CD4-positive, alpha-beta memory T cell (primary cell): ENCODE measurements around the gene CROCC2. TPM values are rescaled to one million over a fixed set of nuclear protein-coding genes. Genes with fewer than 3 reads are reported as not detected.

ENCODE experiments used
- CTCF ChIA-PET: fragments of 350-600 bp; sonication (Branson Sonifier 250); formaldehyde crosslinking; loops from one replicate; lab custom pipeline; 2021; ENCODE audit warnings: inconsistent platforms; ENCODE audit not compliant: partially characterized antibody; lab: Charles Lee
- POLR2A ChIA-PET: fragments of 350-600 bp; sonication (Branson Sonifier 250); formaldehyde crosslinking; loops from one replicate; lab custom pipeline; 2021; ENCODE audit not compliant: partially characterized antibody; lab: Charles Lee
- DNase-seq, 5 donors: peaks; one replicate each; pipeline versions ENCODE4 v3.0.0 to v3.0.0-alpha.2; 2020 to 2022; ENCODE audit warnings: mixed read lengths in 1 of 5
- H3K27ac ChIP-seq: one replicate; pipeline ENCODE4 v1.7.0; 2013; ENCODE audit warnings: low read depth, low read length
- H3K27me3 ChIP-seq: 2 replicates; pipeline ENCODE4 v1.7.0; 2013; ENCODE audit warnings: mild to moderate bottlenecking, low read length, moderate library complexity; ENCODE audit not compliant: insufficient read depth
- H3K36me3 ChIP-seq: 2 replicates; pipeline ENCODE4 v1.7.0; 2013; ENCODE audit warnings: mild to moderate bottlenecking, low read length, moderate library complexity; ENCODE audit not compliant: insufficient read depth
- H3K4me1 ChIP-seq: 2 replicates; pipeline ENCODE4 v1.7.0; 2013; ENCODE audit warnings: mild to moderate bottlenecking, low read length, moderate library complexity; ENCODE audit not compliant: insufficient read depth
- H3K4me3 ChIP-seq, 2 donors: one replicate each; pipeline ENCODE4 v1.7.0; 2013; ENCODE audit warnings: low read length in 2 of 2, mild to moderate bottlenecking in 1 of 2
- H3K9me3 ChIP-seq, 2 donors: one replicate each; pipeline ENCODE4 v1.7.0; 2013; ENCODE audit warnings: low read length in 2 of 2, control low read depth in 1 of 2; ENCODE audit not compliant: control insufficient read depth in 1 of 2
- H3K27ac Mint-ChIP-seq, 7 donors: one replicate each; pipeline ENCODE4 v1.8.0; 2020 to 2021; ENCODE audit warnings: mixed read lengths in 7 of 7, mild to moderate bottlenecking in 6 of 7, inconsistent platforms in 3 of 7, moderate library complexity in 3 of 7
- H3K27me3 Mint-ChIP-seq, 2 donors: one replicate each; pipeline ENCODE4 v1.8.0; 2020 to 2021; ENCODE audit warnings: mixed read lengths in 2 of 2
- H3K36me3 Mint-ChIP-seq, 2 donors: one replicate each; pipeline ENCODE4 v1.8.0; 2020 to 2021; ENCODE audit warnings: mixed read lengths in 2 of 2, inconsistent platforms in 1 of 2, mild to moderate bottlenecking in 1 of 2
- H3K4me1 Mint-ChIP-seq, 4 donors: one replicate each; pipeline ENCODE4 v1.8.0; 2020 to 2021; ENCODE audit warnings: mixed read lengths in 4 of 4, mild to moderate bottlenecking in 1 of 4
- H3K4me3 Mint-ChIP-seq, 8 donors: one replicate each; pipeline ENCODE4 v1.8.0; 2020 to 2021; ENCODE audit warnings: mixed read lengths in 8 of 8, mild to moderate bottlenecking in 7 of 8, moderate library complexity in 6 of 8, inconsistent platforms in 3 of 8
- H3K9me3 Mint-ChIP-seq, 8 donors: one replicate each; pipeline ENCODE4 v1.8.0; 2020 to 2021; ENCODE audit warnings: mixed read lengths in 8 of 8, mild to moderate bottlenecking in 5 of 8, inconsistent platforms in 3 of 8, moderate library complexity in 1 of 8
- intact Hi-C: fragments of 100-400 bp; cut with micrococcal nuclease; formaldehyde crosslinking; loops from one replicate; pipeline ENCODE4 v1.15.1; 2023
- polyA plus RNA-seq, 2 donors: library from polyadenylated mRNA; unstranded; fragments of 300-500 nt; fragmentation: Illumina TruSeq; gene quantifications; one replicate each; pipeline ENCODE4 v1.2.3, GENCODE V29; 2021
- total RNA-seq, 2 experiments: library from RNA; stranded (reverse); gene quantifications; one replicate each; pipeline ENCODE4 v1.2.3, GENCODE V29; 2021

The CROCC2 gene
- total and polyA plus RNA-seq, 4 experiments from 2014 or later: not detected

DNA sequence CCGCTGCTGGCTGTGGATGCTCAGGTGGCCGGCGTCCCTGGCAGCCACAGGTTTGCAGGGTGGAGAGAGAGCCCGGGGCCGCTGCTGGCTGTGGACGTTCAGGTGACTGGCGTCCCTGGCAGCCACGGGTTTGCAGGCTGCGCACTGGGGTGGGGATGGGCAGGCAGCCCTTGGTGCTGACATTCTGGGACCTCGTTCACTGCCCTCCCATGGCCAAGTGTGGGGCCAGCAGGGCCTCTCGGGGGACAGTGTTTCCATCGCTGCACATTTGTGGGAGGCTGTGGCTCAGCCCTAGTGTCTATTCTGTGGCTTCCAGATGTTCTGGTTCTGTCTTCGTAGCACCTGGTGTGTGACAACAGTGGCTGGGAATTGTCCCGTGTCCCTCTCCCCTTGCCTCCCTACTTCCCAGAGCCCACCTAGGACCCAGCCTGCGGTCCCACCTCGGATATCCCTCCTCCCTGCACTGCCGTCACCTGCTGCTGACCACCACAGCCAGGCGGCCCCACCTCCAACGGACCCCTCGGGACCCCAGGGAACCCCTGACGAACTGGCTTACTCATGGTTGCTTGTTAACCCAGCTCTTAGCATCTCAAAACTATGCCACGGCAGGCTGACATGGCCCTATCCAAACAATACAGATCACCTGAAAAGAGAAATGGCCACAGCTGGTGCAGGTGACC lies 915 bp downstream of the CROCC2 start:
- Histone ChIP-seq H3K27ac (no peak overlapping the region), H3K4me3 (no peak overlapping the region), H3K27me3 (no peaks in the 10 kb centered on the region), H3K36me3 (no peaks in the 10 kb centered on the region), H3K4me1 (no peaks in the 10 kb centered on the region), H3K9me3 (no peaks in the 10 kb centered on the region)
- Mint-ChIP-seq H3K27me3 (peaks cover 4 to 12% of the 10 kb centered on the region in 2 donors), H3K9me3 (no peaks in the 10 kb centered on the region), H3K36me3 (no peaks in the 10 kb centered on the region), H3K4me1 (no peaks in the 10 kb centered on the region), H3K4me3 (no peak overlapping the region), H3K27ac (no peak overlapping the region)
- no peak for DNase-seq
- intact Hi-C loops: no loop called here
- CTCF ChIA-PET: no interaction called here
- POLR2A ChIA-PET: no interaction called here

GRCh38 chr2:240909216-240909974 lies 3.3 kb downstream of the CROCC2 start:
- Histone ChIP-seq H3K4me3 (no peak overlapping the region), H3K9me3 (no peaks in the 10 kb centered on the region), H3K4me1 (no peaks in the 10 kb centered on the region), H3K27me3 (no peaks in the 10 kb centered on the region), H3K27ac (no peak overlapping the region), H3K36me3 (no peaks in the 10 kb centered on the region)
- Mint-ChIP-seq H3K9me3 (no peaks in the 10 kb centered on the region), H3K36me3 (no peaks in the 10 kb centered on the region), H3K4me3 (no peak overlapping the region), H3K4me1 (no peaks in the 10 kb centered on the region), H3K27me3 (peaks cover 14 to 16% of the 10 kb centered on the region in 2 donors), H3K27ac (no peak overlapping the region)
- CTCF ChIA-PET: no interaction called here
- no peak for DNase-seq
- POLR2A ChIA-PET: no interaction called here
- intact Hi-C loops: no loop called here

DNA sequence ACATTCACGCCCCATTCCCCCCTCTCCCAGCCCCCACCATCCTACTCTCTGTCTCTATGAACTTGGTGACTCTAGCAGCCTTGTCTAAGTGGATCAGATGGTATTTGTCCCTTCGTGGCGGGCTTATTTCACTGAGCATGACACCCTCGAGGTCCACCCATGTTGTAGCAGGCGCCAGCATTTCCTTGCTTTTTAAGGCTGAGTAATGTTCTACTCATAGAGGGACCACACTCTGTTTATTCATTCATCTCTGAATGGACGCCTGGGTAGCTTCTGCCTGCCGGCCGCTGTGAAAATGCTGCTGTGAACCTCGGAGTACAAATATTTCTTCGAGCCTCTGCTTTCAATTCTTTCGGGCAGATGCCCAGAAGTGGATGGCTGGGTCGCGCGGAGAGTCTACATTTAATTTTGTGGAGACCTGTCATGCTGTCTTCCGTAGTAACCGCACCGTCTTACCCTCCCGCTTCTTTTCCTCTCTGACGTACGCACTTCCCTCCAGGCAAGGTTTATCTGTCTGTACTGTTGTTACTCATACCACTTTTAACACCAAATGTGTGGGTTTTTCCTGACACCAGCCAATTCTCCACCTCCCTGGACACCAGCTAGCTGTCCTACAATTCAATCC lies 5.6 kb downstream of the CROCC2 start:
- Mint-ChIP-seq H3K27me3 (peaks cover 17 to 19% of the 10 kb centered on the region in 2 donors), H3K36me3 (no peaks in the 10 kb centered on the region), H3K4me3 (no peak overlapping the region), H3K9me3 (no peaks in the 10 kb centered on the region), H3K4me1 (no peaks in the 10 kb centered on the region), H3K27ac (no peak overlapping the region)
- ChIA-PET CTCF (interaction anchor here (1.0 kb wide), 1 partner anchor 75 kb away, joined by 3 read pairs; no protein-coding TSS in a partner anchor), POLR2A (no interaction called here)
- Histone ChIP-seq H3K36me3 (no peaks in the 10 kb centered on the region), H3K27ac (no peak overlapping the region), H3K4me3 (no peak overlapping the region), H3K9me3 (no peaks in the 10 kb centered on the region), H3K27me3 (no peaks in the 10 kb centered on the region), H3K4me1 (no peaks in the 10 kb centered on the region)
- intact Hi-C loops: loop anchor here (2.0 kb wide), 1 partner anchor 77 kb away; no protein-coding TSS in a partner anchor
- no peak for DNase-seq

DNA sequence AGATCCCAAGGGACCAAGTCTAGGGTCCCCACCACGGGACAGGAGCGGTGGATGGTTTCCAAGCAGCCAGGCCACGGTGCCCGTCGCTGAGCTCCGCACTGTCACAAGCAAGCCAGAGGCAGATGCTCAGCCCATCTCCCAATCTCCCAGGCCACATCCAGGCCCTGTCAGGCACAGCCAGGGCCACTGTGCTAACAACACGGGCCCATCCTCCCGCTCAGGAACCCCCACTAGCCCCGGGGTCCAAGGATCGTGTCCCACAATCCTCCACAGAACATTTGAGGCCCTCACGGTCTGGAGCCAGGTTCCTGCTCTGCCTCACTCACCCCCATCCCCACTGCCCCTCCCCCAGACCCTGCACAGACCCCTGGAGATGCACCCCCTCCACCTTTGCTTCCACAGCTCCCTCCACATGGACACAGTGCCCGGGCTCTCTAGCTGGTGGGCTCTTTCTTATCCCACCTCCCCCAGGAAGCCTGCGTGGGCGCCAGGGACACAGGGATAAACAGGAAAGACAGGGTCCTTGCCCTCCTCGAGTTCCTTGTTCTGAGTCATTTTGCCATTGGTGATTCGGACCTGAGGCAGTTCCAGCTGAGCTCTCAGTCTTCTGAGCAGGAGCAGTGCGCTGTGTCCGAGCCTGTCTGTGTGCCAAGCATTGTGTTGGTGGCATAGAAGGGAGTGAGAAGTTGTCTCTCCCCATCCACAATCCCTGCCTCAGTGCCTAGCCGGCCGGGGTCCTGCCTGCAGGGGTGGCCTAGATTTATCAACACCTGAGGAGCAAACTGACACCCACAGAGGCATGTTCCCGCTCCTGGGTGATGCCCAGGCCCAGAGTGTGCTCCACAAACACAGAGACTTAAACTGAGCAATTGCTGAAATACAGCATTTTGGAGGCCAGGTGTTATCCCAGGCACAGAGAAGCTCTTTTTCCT lies 7.0 kb downstream of the CROCC2 start:
- Mint-ChIP-seq H3K9me3 (no peaks in the 10 kb centered on the region), H3K4me1 (no peaks in the 10 kb centered on the region), H3K4me3 (no peak overlapping the region), H3K36me3 (no peaks in the 10 kb centered on the region), H3K27ac (no peak overlapping the region), H3K27me3 (peaks cover 19 to 20% of the 10 kb centered on the region in 2 donors)
- no peak overlapping the region for H3K4me3 ChIP-seq
- no peaks in the 10 kb centered on the region for H3K27me3 ChIP-seq
- intact Hi-C loops: loop anchor here (2.0 kb wide), 1 partner anchor 76 kb away; no protein-coding TSS in a partner anchor
- CTCF ChIA-PET: interaction anchor here (1.4 kb wide), 1 partner anchor 77 kb away, joined by 3 read pairs; no protein-coding TSS in a partner anchor
- no peak for DNase-seq
- no peak overlapping the region for H3K27ac ChIP-seq
- no peaks in the 10 kb centered on the region for H3K36me3 ChIP-seq
- H3K9me3 ChIP-seq: no peaks in the 10 kb centered on the region
- POLR2A ChIA-PET: interaction anchor here (0.5 kb wide), 1 partner anchor 233 kb away, joined by 3 read pairs; no protein-coding TSS in a partner anchor
- no peaks in the 10 kb centered on the region for H3K4me1 ChIP-seq

DNA sequence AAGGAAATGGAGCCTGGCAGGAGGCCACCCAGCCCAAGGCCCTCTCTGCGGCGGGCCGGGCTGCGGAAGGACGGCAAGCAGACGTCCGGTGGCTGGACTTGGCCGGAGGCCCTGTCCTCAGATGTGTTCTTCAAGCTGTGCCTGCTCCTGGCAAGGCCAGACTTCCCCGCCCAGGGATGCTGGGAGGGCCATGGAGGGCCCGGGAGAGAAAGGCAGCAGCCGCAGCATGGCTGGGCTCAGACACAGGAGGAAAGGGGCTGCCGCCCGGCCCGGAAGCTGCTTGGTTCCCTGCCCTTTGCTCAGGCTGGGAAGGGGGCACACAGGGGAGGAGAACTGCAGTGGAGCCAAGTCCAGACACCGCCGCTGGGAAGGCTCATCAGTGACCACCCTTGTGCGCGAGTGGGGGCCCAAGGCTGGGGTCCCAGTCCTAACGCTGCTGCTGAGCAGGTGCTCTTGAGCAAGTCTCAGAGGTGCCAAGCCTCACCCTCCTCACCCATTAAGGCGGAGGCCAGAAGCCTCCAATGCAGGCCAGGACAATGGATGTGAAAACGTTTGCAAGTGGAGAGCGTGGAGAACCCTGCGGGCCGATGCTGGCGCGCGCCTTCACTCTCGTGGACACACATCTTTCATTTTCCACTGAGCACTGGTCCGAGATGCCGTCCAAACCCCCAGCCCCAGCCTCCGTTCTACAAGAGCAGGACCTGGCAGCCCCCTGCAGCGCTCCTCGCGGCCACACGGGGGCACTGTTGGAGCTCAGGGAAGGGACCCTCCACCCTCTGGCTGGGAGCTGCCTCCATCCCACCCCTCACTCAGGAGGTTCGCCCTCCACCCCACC lies 7.9 kb downstream of the CROCC2 start:
- Histone ChIP-seq H3K4me3 (no peak overlapping the region), H3K9me3 (no peaks in the 10 kb centered on the region), H3K27ac (no peak overlapping the region), H3K36me3 (no peaks in the 10 kb centered on the region), H3K27me3 (no peaks in the 10 kb centered on the region), H3K4me1 (no peaks in the 10 kb centered on the region)
- Mint-ChIP-seq H3K9me3 (no peaks in the 10 kb centered on the region), H3K36me3 (no peaks in the 10 kb centered on the region), H3K4me1 (no peaks in the 10 kb centered on the region), H3K27me3 (peaks cover 19 to 20% of the 10 kb centered on the region in 2 donors), H3K27ac (no peak overlapping the region), H3K4me3 (no peak overlapping the region)
- intact Hi-C loops: loop anchor here (2.0 kb wide), 2 partner anchors 75 to 165 kb away; no protein-coding TSS in a partner anchor
- DNase-seq: peak in 4 of 5 donors; percentile 44 to 56 (median 50)
- POLR2A ChIA-PET: interaction anchor here (0.5 kb wide), 1 partner anchor 232 kb away, joined by 3 read pairs; no protein-coding TSS in a partner anchor
- CTCF ChIA-PET: interaction anchor here (0.8 to 1.7 kb wide), 10 partner anchors 12 to 478 kb away, joined by 3 to 5 read pairs (median 3); partner anchors contain the start of gene PASK
